Stomach (tissue), 4 donors: ENCODE data around the gene PLXNA2.

ENCODE experiments used
- CTCF ChIP-seq, 7 experiments: fragments of 450-650 bp in 4 of 7; fragments of 200-600 bp in 3 of 7; sonication (generic) in 3 of 7; IDR thresholded peaks; one replicate each; pipeline ENCODE4 v1.5.1; 2016 to 2019; ENCODE audit warnings: antibody characterized with exemption in 7 of 7, control low read depth in 2 of 7, mild to moderate bottlenecking in 1 of 7
- POLR2A ChIP-seq, 4 donors: fragments of 450-650 bp; IDR thresholded peaks; one replicate each; pipeline ENCODE4 v1.6.1; 2016; ENCODE audit warnings: antibody characterized with exemption in 4 of 4, control low read depth in 2 of 4, mild to moderate bottlenecking in 1 of 4, moderate library complexity in 1 of 4
- POLR2AphosphoS5 ChIP-seq, 3 donors: sonication (generic); formaldehyde crosslinking; IDR thresholded peaks; one replicate each; pipeline ENCODE4 v1.6.1; 2016; ENCODE audit warnings: antibody characterized with exemption in 3 of 3

GRCh38 chr1:208103597-208104513 lies 140.3 kb downstream of the PLXNA2 start:
- TF ChIP-seq CTCF (IDR thresholded peaks at IDR 0.05) (no peak), POLR2A (IDR thresholded peaks at IDR 0.05) (no peak), POLR2AphosphoS5 (IDR thresholded peaks at IDR 0.05) (no peak)
